ENCODE results near the gene SMAD2.

GRCh38 chr18:47838396-47838795, 92.1 kb downstream of the SMAD2 start:
- TF ChIP-seq, protein P1, sequence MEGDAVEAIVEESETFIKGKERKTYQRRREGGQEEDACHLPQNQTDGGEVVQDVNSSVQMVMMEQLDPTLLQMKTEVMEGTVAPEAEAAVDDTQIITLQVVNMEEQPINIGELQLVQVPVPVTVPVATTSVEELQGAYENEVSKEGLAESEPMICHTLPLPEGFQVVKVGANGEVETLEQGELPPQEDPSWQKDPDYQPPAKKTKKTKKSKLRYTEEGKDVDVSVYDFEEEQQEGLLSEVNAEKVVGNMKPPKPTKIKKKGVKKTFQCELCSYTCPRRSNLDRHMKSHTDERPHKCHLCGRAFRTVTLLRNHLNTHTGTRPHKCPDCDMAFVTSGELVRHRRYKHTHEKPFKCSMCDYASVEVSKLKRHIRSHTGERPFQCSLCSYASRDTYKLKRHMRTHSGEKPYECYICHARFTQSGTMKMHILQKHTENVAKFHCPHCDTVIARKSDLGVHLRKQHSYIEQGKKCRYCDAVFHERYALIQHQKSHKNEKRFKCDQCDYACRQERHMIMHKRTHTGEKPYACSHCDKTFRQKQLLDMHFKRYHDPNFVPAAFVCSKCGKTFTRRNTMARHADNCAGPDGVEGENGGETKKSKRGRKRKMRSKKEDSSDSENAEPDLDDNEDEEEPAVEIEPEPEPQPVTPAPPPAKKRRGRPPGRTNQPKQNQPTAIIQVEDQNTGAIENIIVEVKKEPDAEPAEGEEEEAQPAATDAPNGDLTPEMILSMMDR (conservative IDR thresholded peaks at IDR 0.05; ENCODE audit: low read depth, low read length), result no peak
- TF ChIP-seq EZH2phosphoT487 (IDR thresholded peaks at IDR 0.05; ENCODE audit: borderline replicate concordance, low read length) (no peak), EZH2 (IDR thresholded peaks at IDR 0.05; ENCODE audit: low read length, unreplicated experiment) (no peak)
